ENCODE data around the gene UMODL1. TPM values are rescaled to one million over a fixed set of nuclear protein-coding genes. Genes with fewer than 3 reads are reported as not detected.
"Not testable (repeated sequence)": the region's sequence is repeated elsewhere in the genome, so short reads cannot be mapped to it uniquely, and the experiment has no call there.

UMODL1 gene
- total RNA-seq, 1 donor from 2014 or later, result not detected

DNA sequence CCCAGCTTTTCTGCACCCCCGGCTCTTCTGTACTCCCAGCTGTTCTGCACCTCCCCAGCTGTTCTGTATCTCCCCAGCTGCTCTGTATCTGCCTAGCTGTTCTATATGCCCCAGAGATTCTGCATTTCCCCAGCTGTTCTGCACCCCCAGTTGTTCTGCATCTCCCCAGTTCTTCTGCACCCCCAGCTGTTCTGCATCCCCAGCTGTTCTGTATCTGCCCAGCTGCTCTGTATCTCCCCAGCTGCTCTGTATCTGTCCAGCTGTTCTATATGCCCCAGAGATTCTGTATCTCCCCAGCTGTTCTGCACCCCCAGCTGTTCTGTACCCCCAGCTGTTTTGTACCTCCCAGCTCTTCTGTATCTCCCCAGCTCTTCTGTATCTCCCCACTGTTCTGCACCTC lies 41.1 kb downstream of the UMODL1 start:
- H3K27ac Mint-ChIP-seq (ENCODE audit: unreplicated experiment), result no peak overlapping the region
- H3K36me3 Mint-ChIP-seq (ENCODE audit: low read depth, unreplicated experiment), result no peaks in the 10 kb centered on the region
- TF ChIP-seq, protein P1, sequence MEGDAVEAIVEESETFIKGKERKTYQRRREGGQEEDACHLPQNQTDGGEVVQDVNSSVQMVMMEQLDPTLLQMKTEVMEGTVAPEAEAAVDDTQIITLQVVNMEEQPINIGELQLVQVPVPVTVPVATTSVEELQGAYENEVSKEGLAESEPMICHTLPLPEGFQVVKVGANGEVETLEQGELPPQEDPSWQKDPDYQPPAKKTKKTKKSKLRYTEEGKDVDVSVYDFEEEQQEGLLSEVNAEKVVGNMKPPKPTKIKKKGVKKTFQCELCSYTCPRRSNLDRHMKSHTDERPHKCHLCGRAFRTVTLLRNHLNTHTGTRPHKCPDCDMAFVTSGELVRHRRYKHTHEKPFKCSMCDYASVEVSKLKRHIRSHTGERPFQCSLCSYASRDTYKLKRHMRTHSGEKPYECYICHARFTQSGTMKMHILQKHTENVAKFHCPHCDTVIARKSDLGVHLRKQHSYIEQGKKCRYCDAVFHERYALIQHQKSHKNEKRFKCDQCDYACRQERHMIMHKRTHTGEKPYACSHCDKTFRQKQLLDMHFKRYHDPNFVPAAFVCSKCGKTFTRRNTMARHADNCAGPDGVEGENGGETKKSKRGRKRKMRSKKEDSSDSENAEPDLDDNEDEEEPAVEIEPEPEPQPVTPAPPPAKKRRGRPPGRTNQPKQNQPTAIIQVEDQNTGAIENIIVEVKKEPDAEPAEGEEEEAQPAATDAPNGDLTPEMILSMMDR (IDR thresholded peaks at IDR 0.05; ENCODE audit: unreplicated experiment), result no peak

DNA sequence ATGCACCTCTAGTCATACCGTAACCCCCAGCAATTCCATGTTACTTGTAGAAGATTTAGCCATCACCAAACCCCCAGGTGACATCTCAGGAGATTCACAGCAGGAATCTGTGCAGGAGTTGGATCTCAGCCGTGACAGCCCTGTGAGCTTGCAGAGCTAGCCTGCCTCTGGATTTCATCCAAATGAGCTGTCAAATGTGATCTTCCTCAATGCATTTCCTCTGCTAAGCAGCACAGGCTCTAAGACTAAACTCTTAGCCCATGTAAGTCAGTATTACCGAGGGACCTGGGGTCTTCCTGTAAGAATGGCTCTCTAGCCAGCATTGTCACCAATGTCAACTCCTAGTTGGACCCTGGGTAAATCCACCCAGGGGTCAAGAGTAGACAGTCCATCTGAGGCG lies 41.7 kb downstream of the UMODL1 start:
- TF ChIP-seq, protein P1 (IDR thresholded peaks at IDR 0.05; ENCODE audit: unreplicated experiment), result no peak
- Mint-ChIP-seq H3K27me3 (ENCODE audit: unreplicated experiment) (peaks cover 7% of the 10 kb centered on the region), H3K4me3 (ENCODE audit: unreplicated experiment) (no peak overlapping the region), H3K4me1 (ENCODE audit: unreplicated experiment) (peaks cover 3% of the 10 kb centered on the region), H3K27ac (ENCODE audit: unreplicated experiment) (no peak overlapping the region), H3K9me3 (ENCODE audit: unreplicated experiment) (no peaks in the 10 kb centered on the region), H3K36me3 (ENCODE audit: low read depth, unreplicated experiment) (no peaks in the 10 kb centered on the region)
- DNase-seq (ENCODE audit: low spot score), result no peak

More for the DNA sequence above, 41.1 kb downstream of the UMODL1 start:
- no peak for DNase-seq (ENCODE audit: low spot score)
- Mint-ChIP-seq H3K4me3 (ENCODE audit: unreplicated experiment) (no peak overlapping the region), H3K27me3 (ENCODE audit: unreplicated experiment) (peaks cover 5% of the 10 kb centered on the region), H3K9me3 (ENCODE audit: unreplicated experiment) (no peaks in the 10 kb centered on the region), H3K4me1 (ENCODE audit: unreplicated experiment) (no peaks in the 10 kb centered on the region)

DNA sequence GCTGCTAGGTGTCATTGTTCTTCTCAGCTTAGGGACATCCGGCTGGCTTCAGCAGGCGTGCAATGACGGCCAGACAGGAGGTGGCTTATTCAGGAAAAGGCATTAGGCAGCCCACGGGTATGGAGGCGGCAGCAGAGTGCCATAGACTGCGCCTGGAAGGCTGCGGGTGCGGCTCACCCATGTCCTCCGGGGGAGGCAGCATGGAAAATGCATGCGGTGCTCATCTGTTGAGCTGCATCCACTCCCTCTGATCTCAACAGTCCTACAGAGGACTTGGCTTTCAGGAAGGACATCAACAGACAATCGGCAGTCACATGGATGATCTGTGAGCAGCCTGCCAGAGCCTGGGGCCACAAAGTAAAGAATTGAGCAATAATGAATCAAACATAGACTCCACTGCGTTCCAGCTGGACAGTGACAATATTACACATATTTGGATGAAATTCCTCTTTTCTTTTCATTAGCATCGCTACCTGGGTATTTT lies 42.9 kb downstream of the UMODL1 start:
- Mint-ChIP-seq H3K36me3 (ENCODE audit: low read depth, unreplicated experiment) (no peaks in the 10 kb centered on the region), H3K27me3 (ENCODE audit: unreplicated experiment) (peaks cover 7% of the 10 kb centered on the region), H3K9me3 (ENCODE audit: unreplicated experiment) (no peaks in the 10 kb centered on the region), H3K4me3 (ENCODE audit: unreplicated experiment) (no peak overlapping the region), H3K27ac (ENCODE audit: unreplicated experiment) (no peak overlapping the region), H3K4me1 (ENCODE audit: unreplicated experiment) (peaks cover 11% of the 10 kb centered on the region)
- DNase-seq (ENCODE audit: low spot score), result no peak
- TF ChIP-seq, protein P1 (IDR thresholded peaks at IDR 0.05; ENCODE audit: unreplicated experiment), result no peak

DNA sequence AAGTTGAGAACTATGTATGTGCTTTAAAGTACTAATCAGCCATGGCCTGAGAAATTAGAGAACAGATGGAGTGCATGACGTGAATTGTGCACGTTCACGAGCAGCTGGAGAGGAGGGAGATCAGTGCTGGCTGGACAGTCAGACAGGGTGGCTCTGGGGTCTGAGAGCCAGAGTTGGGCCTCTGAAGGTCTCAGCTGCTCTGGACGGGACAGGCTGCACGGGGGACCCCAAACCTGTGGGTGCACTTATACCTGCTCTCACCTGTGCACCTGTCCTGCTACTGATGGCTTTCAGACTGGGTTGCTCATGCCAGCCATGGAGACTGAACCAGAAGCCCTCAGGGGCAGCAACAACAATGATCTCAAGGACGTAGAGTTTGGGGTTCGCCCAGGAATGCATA lies 43.5 kb downstream of the UMODL1 start:
- Mint-ChIP-seq H3K4me1 (ENCODE audit: unreplicated experiment) (peaks cover 11% of the 10 kb centered on the region), H3K36me3 (ENCODE audit: low read depth, unreplicated experiment) (no peaks in the 10 kb centered on the region), H3K27ac (ENCODE audit: unreplicated experiment) (no peak overlapping the region), H3K9me3 (ENCODE audit: unreplicated experiment) (no peaks in the 10 kb centered on the region), H3K27me3 (ENCODE audit: unreplicated experiment) (peaks cover 6% of the 10 kb centered on the region), H3K4me3 (ENCODE audit: unreplicated experiment) (no peak overlapping the region)
- TF ChIP-seq, protein P1 (IDR thresholded peaks at IDR 0.05; ENCODE audit: unreplicated experiment), result no peak
- no peak for DNase-seq (ENCODE audit: low spot score)

DNA sequence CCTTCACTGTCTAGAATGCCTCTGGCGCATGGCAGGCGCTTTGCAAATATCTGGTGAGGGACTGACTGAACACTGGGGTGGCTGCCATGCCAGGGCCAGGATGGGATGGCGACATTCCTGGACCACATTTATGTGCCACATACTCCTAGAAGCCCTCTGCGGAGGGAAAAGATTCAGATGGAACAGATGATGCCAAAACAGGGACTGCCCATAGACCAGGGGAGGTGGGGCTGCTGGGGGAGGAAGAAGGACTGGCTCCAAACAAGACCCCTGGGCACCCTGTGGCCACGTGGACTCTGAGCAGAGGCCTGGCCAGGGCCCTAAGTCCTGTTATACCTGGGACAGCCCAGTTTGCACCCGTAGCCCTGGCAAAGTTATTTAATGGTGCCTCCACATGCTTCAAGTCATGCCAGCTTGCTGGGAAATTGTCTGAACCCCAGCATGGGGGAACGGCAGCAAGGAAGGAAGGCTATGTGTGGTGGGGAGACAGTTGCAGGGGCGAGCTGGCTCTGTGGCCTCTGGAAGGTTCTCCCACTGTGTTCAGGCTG lies 44.1 kb downstream of the UMODL1 start:
- H3K4me1 Mint-ChIP-seq (ENCODE audit: unreplicated experiment), result peaks cover 11% of the 10 kb centered on the region
- peaks cover 6% of the 10 kb centered on the region for H3K27me3 Mint-ChIP-seq (ENCODE audit: unreplicated experiment)
- no peak overlapping the region for H3K4me3 Mint-ChIP-seq (ENCODE audit: unreplicated experiment)
- DNase-seq (ENCODE audit: low spot score), result no peak
- no peak overlapping the region for H3K27ac Mint-ChIP-seq (ENCODE audit: unreplicated experiment)
- TF ChIP-seq, protein P1 (IDR thresholded peaks at IDR 0.05; ENCODE audit: unreplicated experiment), result no peak
- no peaks in the 10 kb centered on the region for H3K36me3 Mint-ChIP-seq (ENCODE audit: low read depth, unreplicated experiment)
- H3K9me3 Mint-ChIP-seq (ENCODE audit: unreplicated experiment), result no peaks in the 10 kb centered on the region

DNA sequence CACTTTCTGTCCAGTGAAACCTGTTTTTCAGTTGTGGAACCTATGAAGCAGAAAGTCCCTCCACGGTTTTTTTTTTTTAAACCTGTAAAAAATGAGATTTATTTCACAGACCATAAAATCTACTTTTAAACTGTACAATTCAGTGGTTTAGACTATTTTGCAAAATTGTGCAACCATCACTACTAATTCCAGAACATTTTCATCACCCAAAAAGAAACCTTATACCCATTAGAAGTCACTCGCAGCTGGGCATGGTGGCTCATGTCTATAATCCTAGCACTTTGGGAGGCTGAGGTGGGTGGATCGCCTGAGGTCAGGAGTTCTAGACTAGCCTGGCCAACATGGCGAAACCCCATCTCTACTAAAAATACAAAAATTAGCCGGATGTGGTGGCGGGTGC lies 45.4 kb downstream of the UMODL1 start:
- not testable (repeated sequence) for DNase-seq (ENCODE audit: low spot score); H3K4me3 Mint-ChIP-seq (ENCODE audit: unreplicated experiment); H3K27ac Mint-ChIP-seq (ENCODE audit: unreplicated experiment); H3K9me3 Mint-ChIP-seq (ENCODE audit: unreplicated experiment); H3K36me3 Mint-ChIP-seq (ENCODE audit: low read depth, unreplicated experiment); H3K27me3 Mint-ChIP-seq (ENCODE audit: unreplicated experiment)
- H3K4me1 Mint-ChIP-seq (ENCODE audit: unreplicated experiment), result peaks cover 20% of the 10 kb centered on the region

Data from endothelial cell (in vitro differentiated cells).